Fibroblast of the aortic adventitia (primary cell): ENCODE results near the gene ADAMTSL2. TPM values are rescaled to one million over a fixed set of nuclear protein-coding genes. Genes with fewer than 3 reads are reported as not detected.

ENCODE experiments used
- DNase-seq: peaks from one replicate; pipeline ENCODE4 v3.0.0-alpha.2; 2010; ENCODE audit warnings: low read depth
- H3K4me3 ChIP-seq: 2 replicates; pipeline ENCODE4 v1.5.1; 2011; ENCODE audit warnings: low read depth, mild to moderate bottlenecking, control low read depth, low read length, moderate library complexity
- CTCF ChIP-seq: IDR thresholded peaks from 2 replicates; pipeline ENCODE4 v1.5.1; 2011; ENCODE audit warnings: mild to moderate bottlenecking, low read length, control low read depth, inconsistent platforms; ENCODE audit not compliant: insufficient read depth
- total RNA-seq: library from RNA; depleted of rRNA; stranded (reverse); fragments of >200 nt; gene quantifications from 2 replicates; pipeline ENCODE4 v1.2.3, GENCODE V29; 2012; ENCODE audit warnings: low replicate concordance

Gene ADAMTSL2
- total RNA-seq, 1 donor, result not detected

- DNase-seq, result peak; percentile 45
- no peak for TF ChIP-seq CTCF
- no peak overlapping the region for H3K4me3 ChIP-seq
Observed at GRCh38 chr9:133581513-133582343, 47.2 kb downstream of the ADAMTSL2 start.

- H3K4me3 ChIP-seq, result no peak overlapping the region
- no peak for DNase-seq
- TF ChIP-seq CTCF, result no peak
Observed at GRCh38 chr9:133582501-133583045, 48.1 kb downstream of the ADAMTSL2 start.

- H3K4me3 ChIP-seq, result no peak overlapping the region
- DNase-seq, result no peak
- TF ChIP-seq CTCF, result no peak
Observed at GRCh38 chr9:133583111-133583510, 48.6 kb downstream of the ADAMTSL2 start.

DNA sequence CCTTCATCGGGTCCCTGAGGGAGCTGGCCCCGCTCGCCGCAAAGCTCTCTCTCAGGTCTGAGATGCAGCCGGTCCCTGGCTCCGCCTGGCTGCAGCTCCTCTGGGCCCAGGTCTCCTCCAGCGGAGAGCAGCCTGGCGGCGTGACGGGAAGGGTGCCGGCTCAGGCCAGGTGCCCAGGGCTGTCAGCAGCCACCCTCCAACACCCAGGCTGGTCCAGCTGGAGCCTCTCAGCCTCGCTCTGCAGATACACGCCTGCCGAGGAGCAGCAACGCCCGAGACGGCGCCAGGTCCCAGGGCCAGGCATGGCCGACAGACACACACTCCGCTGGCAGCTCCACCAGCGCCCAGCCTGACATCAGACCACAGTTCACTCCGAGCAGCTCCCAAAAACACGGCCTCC is 49.1 kb downstream of the ADAMTSL2 start:
- DNase-seq, result no peak
- no peak for TF ChIP-seq CTCF
- no peak overlapping the region for H3K4me3 ChIP-seq

GRCh38 chr9:133584167-133584558 is 49.7 kb downstream of the ADAMTSL2 start:
- H3K4me3 ChIP-seq, result no peak overlapping the region
- no peak for TF ChIP-seq CTCF
- DNase-seq, result no peak

- DNase-seq, result peak; percentile 48
- H3K4me3 ChIP-seq, result no peak overlapping the region
- no peak for TF ChIP-seq CTCF
Observed at GRCh38 chr9:133584559-133585476, 50.3 kb downstream of the ADAMTSL2 start.
